ENCODE data around the gene PTPN7. TPM values are rescaled to one million over a fixed set of nuclear protein-coding genes. Genes with fewer than 3 reads are reported as not detected.
A peak's percentile ranks its signal among the peaks of the same experiment; 100 is the strongest.
"Not testable (repeated sequence)": the region's sequence is repeated elsewhere in the genome, so short reads cannot be mapped to it uniquely, and the experiment has no call there.

The PTPN7 gene
- not detected for total RNA-seq

DNA sequence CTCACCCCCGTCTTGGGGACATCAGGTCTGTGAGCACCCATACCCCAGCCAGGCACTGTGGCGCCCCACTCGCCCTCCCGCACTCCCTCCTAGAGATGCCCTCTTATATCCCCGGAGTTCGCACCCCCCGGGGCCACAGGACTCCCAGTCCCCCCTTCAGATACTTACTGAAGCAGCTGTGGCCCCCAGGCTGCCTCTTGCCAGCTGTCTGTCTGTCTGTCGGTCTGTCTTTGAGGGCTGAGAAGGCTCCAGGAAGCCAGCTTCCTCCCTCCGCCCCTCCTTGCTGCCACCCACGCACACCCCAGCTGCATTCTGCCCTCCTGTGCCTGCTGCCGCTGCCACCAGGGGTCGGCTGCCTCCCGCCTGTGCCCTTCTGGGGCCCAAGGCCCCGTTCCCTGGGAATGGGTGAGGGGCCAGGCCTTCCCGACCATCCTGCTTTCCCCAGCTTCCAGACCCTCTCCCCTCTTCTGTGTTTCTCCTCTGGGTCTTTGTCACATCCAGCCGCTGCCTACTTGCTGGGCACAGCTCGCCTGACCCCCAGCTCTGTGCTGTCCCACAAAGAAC lies at the start of gene PTPN7:
TSS of gene PTPN7 (minus strand) at position 226 of the 564 bp plus-strand sequence. CDS start 1,200 bp downstream, outside the sequence.
- no peak for DNase-seq (ENCODE audit: low spot score in 2 of 2)
- FAIRE-seq, result no peak

- FAIRE-seq (no peak), DNase-seq (ENCODE audit: low spot score in 2 of 2) (no peak)
Measured at GRCh38 chr1:202208351-202208857, 48.0 kb upstream of the PTPN7 start.

- FAIRE-seq (no peak), DNase-seq (ENCODE audit: low spot score in 2 of 2) (no peak)
Measured at GRCh38 chr1:202207292-202207691, 46.9 kb upstream of the PTPN7 start.

- DNase-seq (ENCODE audit: low spot score in 2 of 2), result no peak
- FAIRE-seq, result no peak
Measured at GRCh38 chr1:202205523-202206190, 45.3 kb upstream of the PTPN7 start.

DNA sequence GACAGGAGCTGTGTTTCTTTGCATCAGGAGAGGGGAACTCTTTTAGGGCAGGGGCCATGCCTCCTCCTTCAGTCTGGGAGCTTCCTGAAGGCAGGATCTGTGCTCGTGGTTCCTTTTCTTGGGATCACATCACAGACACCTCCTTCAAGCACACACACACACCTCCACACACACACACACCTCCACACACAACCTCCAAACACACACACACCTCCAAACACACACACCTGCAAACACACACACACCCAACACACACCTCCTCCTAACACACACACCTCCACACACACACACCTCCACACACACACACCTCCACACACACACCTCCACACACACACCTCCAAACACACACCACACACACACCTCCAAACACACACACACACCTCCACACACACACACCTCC lies 43.7 kb upstream of the PTPN7 start:
- no peak for DNase-seq (ENCODE audit: low spot score in 2 of 2)
- FAIRE-seq, result no peak

- DNase-seq (ENCODE audit: low spot score in 2 of 2) (no peak), FAIRE-seq (no peak)
Measured at GRCh38 chr1:202203238-202204039, 43.0 kb upstream of the PTPN7 start.

DNA sequence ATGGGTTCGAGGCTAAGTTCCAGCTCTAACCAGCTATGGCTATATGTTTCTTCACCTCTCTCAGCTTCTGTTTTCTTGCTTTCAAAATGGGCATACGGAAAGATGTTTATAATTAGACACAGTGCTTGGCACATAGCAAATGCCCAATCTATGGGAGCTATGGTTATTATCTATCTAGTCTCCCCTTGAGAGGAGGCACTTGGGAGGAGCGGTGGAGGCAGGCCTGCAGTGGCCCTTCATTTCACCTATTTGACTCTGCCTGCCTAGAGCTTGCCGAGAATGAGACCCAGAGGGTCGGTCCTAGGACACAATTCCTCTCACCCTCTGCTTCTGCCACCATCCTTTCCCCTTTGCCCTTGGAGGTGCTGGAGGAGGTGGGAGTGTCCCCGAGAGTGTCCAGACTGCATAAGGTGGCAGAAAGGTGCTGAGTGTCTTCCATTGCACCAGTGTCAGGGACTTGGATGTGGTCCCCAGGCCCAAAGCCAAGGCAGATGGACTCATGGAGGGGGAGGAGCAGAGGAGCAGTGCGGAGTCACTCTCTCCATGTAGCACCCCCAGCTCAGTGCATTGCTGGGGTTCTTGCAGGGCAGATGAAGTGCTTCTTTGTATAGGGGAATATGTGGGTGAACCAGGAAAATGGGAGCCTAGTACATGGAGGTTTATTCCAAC lies 42.2 kb upstream of the PTPN7 start:
- DNase-seq (ENCODE audit: low spot score in 2 of 2) (no peak), FAIRE-seq (no peak)

- no peak for FAIRE-seq
- no peak for DNase-seq (ENCODE audit: low spot score in 2 of 2)
Measured at GRCh38 chr1:202201971-202202370, 41.6 kb upstream of the PTPN7 start.

DNA sequence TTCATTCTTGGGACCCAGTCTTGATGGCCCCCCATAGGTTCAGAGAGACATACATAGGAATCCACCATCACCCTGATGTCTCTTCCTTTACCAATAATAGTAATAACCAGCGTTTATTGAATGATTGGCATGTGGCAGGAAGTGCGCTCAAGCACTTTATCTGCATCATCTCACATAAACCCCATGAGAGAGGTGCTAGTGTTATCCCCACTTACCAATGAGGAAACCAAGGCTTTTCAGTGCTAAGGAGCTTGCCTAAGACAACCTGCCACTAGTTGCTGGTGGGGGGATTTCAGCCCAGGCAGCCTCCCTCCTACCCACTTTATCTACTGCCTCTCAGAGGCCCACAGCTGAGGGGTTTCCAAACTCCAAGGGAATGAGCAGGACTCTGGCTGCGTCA lies 40.9 kb upstream of the PTPN7 start:
- DNase-seq (ENCODE audit: low spot score in 2 of 2) (no peak), FAIRE-seq (no peak)

DNA sequence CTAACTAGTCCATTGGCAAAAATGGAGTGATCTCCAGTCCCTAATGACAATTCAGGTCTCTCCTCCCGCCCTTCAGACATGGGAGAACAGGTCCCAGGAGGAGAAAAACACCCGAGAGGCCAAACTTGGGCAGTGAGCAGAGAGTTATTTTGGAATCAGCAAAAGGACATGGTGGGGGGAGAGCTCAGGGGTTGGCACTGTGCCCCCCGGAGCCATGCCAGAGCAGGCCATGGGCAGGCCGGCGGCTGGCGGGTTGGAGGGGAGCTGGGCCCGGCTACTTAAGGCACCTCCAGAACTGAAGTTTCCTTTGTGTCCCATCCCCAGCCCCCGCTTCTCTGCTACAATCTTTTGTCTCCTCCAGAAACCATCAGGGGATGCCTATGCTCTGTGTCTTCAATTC lies 40.3 kb upstream of the PTPN7 start:
- FAIRE-seq (no peak), DNase-seq (ENCODE audit: low spot score in 2 of 2) (no peak)

GRCh38 chr1:202200112-202200548 lies 39.7 kb upstream of the PTPN7 start:
- FAIRE-seq (no peak), DNase-seq (ENCODE audit: low spot score in 2 of 2) (no peak)

DNA sequence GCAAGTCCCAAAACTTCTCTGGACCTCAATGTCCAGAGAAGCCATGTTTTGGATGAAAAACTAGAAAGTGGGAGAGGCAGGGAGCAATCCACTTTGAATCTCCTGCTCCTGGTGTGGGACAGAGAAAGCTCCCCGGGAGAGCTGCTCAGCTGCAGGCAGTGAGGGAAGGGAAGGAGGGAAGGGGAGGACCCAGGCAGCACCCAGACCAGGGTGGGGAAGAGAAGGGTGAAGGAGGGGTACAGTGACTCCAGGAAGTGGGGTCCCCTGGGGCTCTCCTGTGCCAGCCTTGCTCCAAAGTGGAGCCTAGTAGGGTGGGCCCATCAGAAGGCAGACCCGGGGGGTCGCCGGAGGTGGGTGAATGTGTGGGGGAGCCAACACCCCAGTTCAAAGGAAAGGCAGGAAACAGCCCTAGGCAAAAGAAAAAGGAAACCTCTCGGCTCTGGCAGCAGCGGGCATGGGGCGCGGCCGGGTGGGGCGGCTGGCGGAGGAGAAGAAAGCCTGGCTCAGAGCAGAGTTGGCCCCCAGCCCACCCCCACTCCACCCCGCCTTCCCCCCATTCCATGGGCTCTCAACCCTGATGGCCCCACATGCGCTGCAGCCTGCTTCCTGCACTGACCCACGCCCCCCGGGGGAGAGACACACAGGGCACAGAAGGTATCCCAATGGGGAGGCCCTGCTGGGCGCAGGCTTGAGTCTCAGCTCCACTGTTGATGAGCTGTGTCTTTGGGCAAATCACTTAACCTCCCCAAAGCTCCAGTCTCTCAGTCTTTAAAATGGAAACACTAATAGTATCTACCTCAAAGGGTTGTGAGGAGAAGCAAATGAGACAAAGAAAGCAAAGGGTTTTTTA lies 38.9 kb upstream of the PTPN7 start:
- FAIRE-seq, result no peak
- no peak for DNase-seq (ENCODE audit: low spot score in 2 of 2)

- DNase-seq (ENCODE audit: low spot score in 2 of 2), result no peak
- FAIRE-seq, result no peak
Measured at GRCh38 chr1:202198366-202198724, 37.9 kb upstream of the PTPN7 start.

- DNase-seq (ENCODE audit: low spot score in 2 of 2) (no peak), FAIRE-seq (no peak)
Measured at GRCh38 chr1:202197653-202198365, 37.4 kb upstream of the PTPN7 start.

GRCh38 chr1:202194328-202194648 lies 33.9 kb upstream of the PTPN7 start:
- DNase-seq (ENCODE audit: low spot score in 2 of 2), result no peak
- FAIRE-seq, result no peak

GRCh38 chr1:202193614-202194327 lies 33.4 kb upstream of the PTPN7 start, which contains the start of gene LGR6:
Gene LGR6, plus strand, starts transcription at chr1:202193799. Its CDS starts 191 bp downstream, at chr1:202193990.
- DNase-seq (ENCODE audit: low spot score in 2 of 2) (no peak), FAIRE-seq (no peak)

GRCh38 chr1:202192770-202193613 lies 32.6 kb upstream of the PTPN7 start:
- no peak for FAIRE-seq

GRCh38 chr1:202191391-202191790 lies 31.0 kb upstream of the PTPN7 start:
- FAIRE-seq; DNase-seq (ENCODE audit: low spot score in 2 of 2): not testable (repeated sequence)

More at GRCh38 chr1:202192770-202193613, 32.6 kb upstream of the PTPN7 start:
- peak; percentile 61 to 72 for DNase-seq (ENCODE audit: low spot score in 2 of 2)

Data from frontal cortex (tissue), 4 donors.